ENCODE results near the gene MED13L. TPM values are rescaled to one million over a fixed set of nuclear protein-coding genes. Genes with fewer than 3 reads are reported as not detected.

MED13L gene
- total and polyA plus RNA-seq, 4 donors = 7.9 to 94.0 (median 37.7) TPM

GRCh38 chr12:116248433-116248832 is 29.1 kb downstream of the MED13L start:
- no peak for TF ChIP-seq TAF1 (conservative IDR thresholded peaks at IDR 0.05)
- Histone ChIP-seq H3K4me3 (ENCODE audit: low read depth in 1 of 3, low read length in 3 of 3) (no peak overlapping the region), H3K36me3 (ENCODE audit: control insufficient read depth in 4 of 4, insufficient read depth in 3 of 4, low read depth in 1 of 4, low read length in 3 of 4) (no peaks in the 10 kb centered on the region), H3K9me3 (ENCODE audit: control insufficient read depth in 4 of 4, low read length in 3 of 4) (no peaks in the 10 kb centered on the region), H3K4me1 (ENCODE audit: control insufficient read depth in 4 of 4, insufficient read depth in 4 of 4, low read length in 3 of 4) (peaks cover 11 to 24% (median 16%) of the 10 kb centered on the region in 4 donors), H3K9ac (ENCODE audit: low read depth in 1 of 2, low read length in 2 of 2) (no peak overlapping the region), H3K27me3 (ENCODE audit: control insufficient read depth in 4 of 4, insufficient read depth in 4 of 4, low read length in 3 of 4) (no peaks in the 10 kb centered on the region), H3K27ac (ENCODE audit: low read depth in 1 of 2, low read length in 2 of 2) (no peak overlapping the region)
- no peak for DNase-seq (ENCODE audit: low spot score)

GRCh38 chr12:116247377-116247776 is 30.1 kb downstream of the MED13L start:
- TF ChIP-seq REST (IDR thresholded peaks at IDR 0.05) = no peak
- no peak for TF ChIP-seq ATF3 (IDR thresholded peaks at IDR 0.05)
- TF ChIP-seq SP1 (IDR thresholded peaks at IDR 0.05) = no peak
- no peak for TF ChIP-seq NR2F2 (IDR thresholded peaks at IDR 0.05)
- TF ChIP-seq JUND (IDR thresholded peaks at IDR 0.05) = no peak
- no peak for TF ChIP-seq HNF4G (IDR thresholded peaks at IDR 0.05)
- no peak for TF ChIP-seq CTCF (IDR thresholded peaks at IDR 0.05; ENCODE audit: low read depth, low read length, missing input control)
- no peak for TF ChIP-seq HNF4A (conservative IDR thresholded peaks at IDR 0.05)
- TF ChIP-seq YY1 (IDR thresholded peaks at IDR 0.05) = no peak
- TF ChIP-seq MAX (IDR thresholded peaks at IDR 0.05) = no peak
- TF ChIP-seq RAD21 (IDR thresholded peaks at IDR 0.05) = no peak
- TF ChIP-seq EGR1 (IDR thresholded peaks at IDR 0.05; ENCODE audit: low read depth in 2 of 2) = no peak
- no peak for TF ChIP-seq FOXA2 (IDR thresholded peaks at IDR 0.05)
- TF ChIP-seq ZBTB33 (IDR thresholded peaks at IDR 0.05) = no peak
- no peak for TF ChIP-seq TAF1 (conservative IDR thresholded peaks at IDR 0.05)
- TF ChIP-seq FOXA1 (IDR thresholded peaks at IDR 0.05) = no peak
- H3K27me3 ChIP-seq (ENCODE audit: control insufficient read depth in 4 of 4, insufficient read depth in 4 of 4, low read length in 3 of 4) = no peaks in the 10 kb centered on the region
- no peaks in the 10 kb centered on the region for H3K9me3 ChIP-seq (ENCODE audit: control insufficient read depth in 4 of 4, low read length in 3 of 4)
- no peak overlapping the region for H3K27ac ChIP-seq (ENCODE audit: low read depth in 1 of 2, low read length in 2 of 2)
- H3K36me3 ChIP-seq (ENCODE audit: control insufficient read depth in 4 of 4, insufficient read depth in 3 of 4, low read depth in 1 of 4, low read length in 3 of 4) = no peaks in the 10 kb centered on the region
- H3K9ac ChIP-seq (ENCODE audit: low read depth in 1 of 2, low read length in 2 of 2) = no peak overlapping the region
- no peak for DNase-seq (ENCODE audit: low spot score)
- no peak overlapping the region for H3K4me3 ChIP-seq (ENCODE audit: low read depth in 1 of 3, low read length in 3 of 3)
- 75% methylated on average over 3 of the region's 3 CpGs for WGBS
- peaks cover 11 to 26% (median 16%) of the 10 kb centered on the region in 4 donors for H3K4me1 ChIP-seq (ENCODE audit: control insufficient read depth in 4 of 4, insufficient read depth in 4 of 4, low read length in 3 of 4)
